Measurements from ENCODE around the gene NSD1.

The NSD1 gene

DNA sequence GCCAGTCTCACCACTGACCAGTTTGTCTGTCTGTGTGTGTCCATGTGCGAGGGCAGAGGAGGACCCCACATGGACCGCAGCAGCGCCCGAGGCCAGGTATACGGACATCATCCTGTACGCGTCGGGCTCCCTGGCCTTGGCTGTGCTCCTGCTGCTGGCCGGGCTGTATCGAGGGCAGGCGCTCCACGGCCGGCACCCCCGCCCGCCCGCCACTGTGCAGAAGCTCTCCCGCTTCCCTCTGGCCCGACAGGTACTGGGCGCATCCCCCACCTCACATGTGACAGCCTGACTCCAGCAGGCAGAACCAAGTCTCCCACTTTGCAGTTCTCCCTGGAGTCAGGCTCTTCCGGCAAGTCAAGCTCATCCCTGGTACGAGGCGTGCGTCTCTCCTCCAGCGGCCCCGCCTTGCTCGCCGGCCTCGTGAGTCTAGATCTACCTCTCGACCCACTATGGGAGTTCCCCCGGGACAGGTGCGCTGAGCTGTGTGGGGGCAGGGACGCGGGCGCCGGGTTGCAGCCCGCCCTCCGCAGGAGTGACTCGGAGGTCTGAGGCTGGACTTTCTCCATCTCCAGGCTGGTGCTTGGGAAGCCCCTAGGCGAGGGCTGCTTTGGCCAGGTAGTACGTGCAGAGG is 40.4 kb upstream of the NSD1 start:
- peaks cover 9% of the 10 kb centered on the region for H3K79me1 ChIP-seq (replicated peaks; ENCODE audit: low read length, poor library complexity, severe bottlenecking)
- H2BK5ac ChIP-seq (ENCODE audit: low read depth, low read length, poor library complexity, severe bottlenecking), result no peak overlapping the region
- no peak overlapping the region for H3K27ac ChIP-seq (ENCODE audit: low read length, poor library complexity, severe bottlenecking)
- DNase-seq, result no peak
- no peak overlapping the region for H3K4ac ChIP-seq (ENCODE audit: low read depth in 1 of 2, low read length in 2 of 2)
- H3K4me1 ChIP-seq (ENCODE audit: control insufficient read depth, insufficient read depth, low read depth, low read length), result peaks cover 68% of the 10 kb centered on the region
- no peak overlapping the region for H2AFZ ChIP-seq (ENCODE audit: low read depth, low read length)
- H2AK5ac ChIP-seq (ENCODE audit: low read length, severe bottlenecking), result peak overlapping the region; percentile 43
- H2BK15ac ChIP-seq (ENCODE audit: low read depth, poor library complexity, severe bottlenecking), result no peak overlapping the region
- H3K27me3 ChIP-seq (ENCODE audit: control insufficient read depth in 1 of 2, insufficient read depth in 1 of 2, low read length in 2 of 2), result peaks cover 0 to 25% of the 10 kb centered on the region in 2 experiments
- H3K9me3 ChIP-seq (ENCODE audit: control insufficient read depth, low read length), result no peaks in the 10 kb centered on the region
- no peak overlapping the region for H3K4me2 ChIP-seq (ENCODE audit: low read length, poor library complexity, severe bottlenecking)
- H3K4me3 ChIP-seq (ENCODE audit: insufficient read depth in 1 of 2, low read depth in 1 of 2, low read length in 2 of 2), result no peak overlapping the region
- no peak overlapping the region for H3K23ac ChIP-seq (ENCODE audit: low read length in 2 of 2)
- no peak overlapping the region for H4K8ac ChIP-seq (ENCODE audit: low read length)
- no peak overlapping the region for H3K18ac ChIP-seq (ENCODE audit: low read depth in 1 of 2, low read length in 2 of 2)
- no peak overlapping the region for H2BK120ac ChIP-seq (ENCODE audit: low read depth, low read length)
- H3K14ac ChIP-seq (ENCODE audit: low read length in 2 of 2), result no peak overlapping the region
- peak overlapping the region; percentile 31 for H4K91ac ChIP-seq (ENCODE audit: low read length)
- WGBS, result 95% methylated on average over 40 of the region's 40 CpGs
- peaks cover 0 to 82% of the 10 kb centered on the region in 2 experiments for H3K36me3 ChIP-seq (ENCODE audit: control insufficient read depth in 1 of 2, insufficient read depth in 2 of 2, low read depth in 1 of 2, low read length in 2 of 2)
- H3K9ac ChIP-seq (ENCODE audit: low read length), result no peak overlapping the region
- no peak overlapping the region for H2BK12ac ChIP-seq (ENCODE audit: low read length in 2 of 2)

DNA sequence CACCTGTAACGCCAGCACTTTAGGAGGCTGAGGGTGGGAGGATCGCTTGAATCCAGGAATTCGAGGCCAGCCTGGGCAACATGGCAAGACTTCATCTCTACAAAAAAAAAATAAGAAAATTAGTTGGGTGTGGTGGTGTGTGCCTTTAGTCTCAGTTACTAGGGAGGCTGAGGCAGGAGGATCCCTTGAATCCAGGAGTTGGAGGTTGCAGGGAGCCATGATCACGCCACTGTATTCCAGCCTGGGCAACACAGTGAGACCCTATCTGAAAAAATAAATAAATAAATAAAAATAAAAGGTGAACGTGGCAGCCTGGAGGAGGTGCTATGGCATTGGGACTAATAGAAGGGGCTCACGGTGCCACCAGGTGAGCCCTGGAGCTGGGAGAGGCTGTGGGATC is 39.8 kb upstream of the NSD1 start:
- H3K4ac ChIP-seq (ENCODE audit: low read depth in 1 of 2, low read length in 2 of 2), result no peak overlapping the region

DNA sequence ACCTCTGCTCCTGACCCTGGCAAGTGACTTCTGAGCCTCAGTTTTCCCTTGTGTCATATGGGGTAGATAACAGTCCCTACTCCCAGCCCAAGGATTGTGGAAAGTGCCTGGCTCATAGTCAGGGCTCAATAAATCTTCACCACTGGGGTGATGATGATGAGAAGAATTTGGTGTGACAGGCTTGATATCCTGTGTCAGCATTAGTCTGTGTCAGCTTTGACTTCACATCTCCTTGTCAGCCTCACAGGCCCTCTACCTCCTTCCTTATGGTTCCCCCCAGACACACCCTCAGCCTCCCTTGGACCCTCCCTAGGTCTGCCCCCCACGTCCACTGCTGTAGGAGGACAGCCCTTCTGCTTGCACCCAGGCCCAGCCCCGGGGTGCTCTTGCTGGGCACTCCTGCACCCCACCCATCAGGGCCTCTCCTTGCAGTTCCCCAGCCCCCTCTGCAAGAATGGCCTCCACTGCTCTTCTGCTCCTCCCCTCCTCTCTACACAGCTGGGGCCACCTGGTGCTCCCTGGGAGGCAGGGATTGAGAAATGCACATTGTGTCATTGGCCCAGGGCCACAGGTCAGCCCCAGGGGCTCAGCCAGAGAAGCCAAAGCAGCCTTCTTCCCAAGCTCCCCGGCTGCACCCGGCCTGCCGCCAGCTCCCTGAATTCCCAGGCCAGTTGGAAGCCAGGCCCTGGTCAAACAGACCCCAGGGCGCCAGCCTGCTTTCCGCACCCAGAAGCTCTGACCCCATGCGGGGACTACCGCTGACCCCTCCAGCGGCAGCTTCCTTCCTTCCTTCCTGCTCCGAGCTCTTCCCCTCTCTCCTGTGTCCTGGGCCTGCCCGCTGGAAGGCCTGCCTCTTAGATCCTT is 39.1 kb upstream of the NSD1 start:
- H3K23ac ChIP-seq (ENCODE audit: low read length in 2 of 2), result no peak overlapping the region
- H3K36me3 ChIP-seq (ENCODE audit: control insufficient read depth in 1 of 2, insufficient read depth in 2 of 2, low read depth in 1 of 2, low read length in 2 of 2), result peaks cover 0 to 84% of the 10 kb centered on the region in 2 experiments
- peak; percentile 92 for DNase-seq
- H2BK15ac ChIP-seq (ENCODE audit: low read depth, poor library complexity, severe bottlenecking), result peak overlapping the region; percentile 37
- peaks cover 9% of the 10 kb centered on the region for H3K79me1 ChIP-seq (replicated peaks; ENCODE audit: low read length, poor library complexity, severe bottlenecking)
- no peak overlapping the region for H3K9ac ChIP-seq (ENCODE audit: low read length)
- H2BK120ac ChIP-seq (ENCODE audit: low read depth, low read length), result peak overlapping the region; percentile 35
- H3K27ac ChIP-seq (ENCODE audit: low read length, poor library complexity, severe bottlenecking), result peak overlapping the region; percentile 74
- no peak overlapping the region for H3K4me3 ChIP-seq (ENCODE audit: insufficient read depth in 1 of 2, low read depth in 1 of 2, low read length in 2 of 2)
- H4K8ac ChIP-seq (ENCODE audit: low read length), result no peak overlapping the region
- peak overlapping the region; percentile 74 for H2AK5ac ChIP-seq (ENCODE audit: low read length, severe bottlenecking)
- peaks cover 0 to 25% of the 10 kb centered on the region in 2 experiments for H3K27me3 ChIP-seq (ENCODE audit: control insufficient read depth in 1 of 2, insufficient read depth in 1 of 2, low read length in 2 of 2)
- H4K91ac ChIP-seq (ENCODE audit: low read length), result peak overlapping the region; percentile 52
- peak overlapping the region in 1 of 2 experiments; percentile 85 for H3K14ac ChIP-seq (ENCODE audit: low read length in 2 of 2)
- no peaks in the 10 kb centered on the region for H3K9me3 ChIP-seq (ENCODE audit: control insufficient read depth, low read length)
- no peak overlapping the region for H2AFZ ChIP-seq (ENCODE audit: low read depth, low read length)
- peak overlapping the region in 1 of 2 experiments; percentile 86 for H3K18ac ChIP-seq (ENCODE audit: low read depth in 1 of 2, low read length in 2 of 2)
- 52% methylated on average over 12 of the region's 12 CpGs for WGBS
- peaks cover 70% of the 10 kb centered on the region for H3K4me1 ChIP-seq (ENCODE audit: control insufficient read depth, insufficient read depth, low read depth, low read length)
- no peak overlapping the region for H3K4ac ChIP-seq (ENCODE audit: low read depth in 1 of 2, low read length in 2 of 2)
- peak overlapping the region; percentile 24 for H3K4me2 ChIP-seq (ENCODE audit: low read length, poor library complexity, severe bottlenecking)
- H2BK5ac ChIP-seq (ENCODE audit: low read depth, low read length, poor library complexity, severe bottlenecking), result no peak overlapping the region
- peak overlapping the region in 1 of 2 experiments; percentile 79 for H2BK12ac ChIP-seq (ENCODE audit: low read length in 2 of 2)

More for the DNA sequence above, 39.8 kb upstream of the NSD1 start:
- Histone ChIP-seq H3K36me3 (ENCODE audit: control insufficient read depth in 1 of 2, insufficient read depth in 2 of 2, low read depth in 1 of 2, low read length in 2 of 2) (peaks cover 0 to 85% of the 10 kb centered on the region in 2 experiments), H3K9ac (ENCODE audit: low read length) (no peak overlapping the region), H3K27me3 (ENCODE audit: control insufficient read depth in 1 of 2, insufficient read depth in 1 of 2, low read length in 2 of 2) (peaks cover 0 to 25% of the 10 kb centered on the region in 2 experiments), H3K79me1 (replicated peaks; ENCODE audit: low read length, poor library complexity, severe bottlenecking) (peaks cover 9% of the 10 kb centered on the region), H4K8ac (ENCODE audit: low read length) (no peak overlapping the region), H3K4me3 (ENCODE audit: insufficient read depth in 1 of 2, low read depth in 1 of 2, low read length in 2 of 2) (no peak overlapping the region), H3K18ac (ENCODE audit: low read depth in 1 of 2, low read length in 2 of 2) (no peak overlapping the region), H3K4me1 (ENCODE audit: control insufficient read depth, insufficient read depth, low read depth, low read length) (peaks cover 69% of the 10 kb centered on the region), H2BK120ac (ENCODE audit: low read depth, low read length) (peak overlapping the region; percentile 35), H3K27ac (ENCODE audit: low read length, poor library complexity, severe bottlenecking) (peak overlapping the region; percentile 74), H3K4me2 (ENCODE audit: low read length, poor library complexity, severe bottlenecking) (no peak overlapping the region), H3K14ac (ENCODE audit: low read length in 2 of 2) (no peak overlapping the region), H2AFZ (ENCODE audit: low read depth, low read length) (no peak overlapping the region), H3K9me3 (ENCODE audit: control insufficient read depth, low read length) (no peaks in the 10 kb centered on the region), H2BK12ac (ENCODE audit: low read length in 2 of 2) (no peak overlapping the region), H3K23ac (ENCODE audit: low read length in 2 of 2) (no peak overlapping the region), H4K91ac (ENCODE audit: low read length) (no peak overlapping the region), H2BK5ac (ENCODE audit: low read depth, low read length, poor library complexity, severe bottlenecking) (no peak overlapping the region), H2AK5ac (ENCODE audit: low read length, severe bottlenecking) (peak overlapping the region; percentile 43), H2BK15ac (ENCODE audit: low read depth, poor library complexity, severe bottlenecking) (no peak overlapping the region)
- 97% methylated on average over 3 of the region's 6 CpGs for WGBS
- no peak for DNase-seq

DNA sequence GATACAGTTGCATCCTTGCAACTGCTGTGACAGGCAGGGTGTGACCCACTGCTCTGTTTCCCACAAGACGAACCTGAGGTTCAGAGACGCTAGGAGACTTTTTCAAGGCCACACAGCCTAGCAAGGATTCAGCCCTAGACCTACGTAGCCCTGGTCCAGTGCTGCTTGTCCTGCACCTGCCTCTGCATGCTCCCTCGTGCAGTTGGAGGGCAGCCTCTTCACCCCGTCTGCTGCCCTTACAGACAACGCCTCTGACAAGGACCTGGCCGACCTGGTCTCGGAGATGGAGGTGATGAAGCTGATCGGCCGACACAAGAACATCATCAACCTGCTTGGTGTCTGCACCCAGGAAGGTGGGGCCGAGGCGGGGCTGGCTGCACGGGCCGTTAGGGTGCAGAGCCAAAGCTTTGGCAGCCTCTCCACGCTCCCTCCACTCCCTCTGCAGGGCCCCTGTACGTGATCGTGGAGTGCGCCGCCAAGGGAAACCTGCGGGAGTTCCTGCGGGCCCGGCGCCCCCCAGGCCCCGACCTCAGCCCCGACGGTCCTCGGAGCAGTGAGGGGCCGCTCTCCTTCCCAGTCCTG is 38.4 kb upstream of the NSD1 start:
- H3K27ac ChIP-seq (ENCODE audit: low read length, poor library complexity, severe bottlenecking), result peak overlapping the region; percentile 74
- H3K9me3 ChIP-seq (ENCODE audit: control insufficient read depth, low read length), result no peaks in the 10 kb centered on the region
- H3K14ac ChIP-seq (ENCODE audit: low read length in 2 of 2), result peak overlapping the region in 1 of 2 experiments; percentile 78
- H3K4me1 ChIP-seq (ENCODE audit: control insufficient read depth, insufficient read depth, low read depth, low read length), result peaks cover 66% of the 10 kb centered on the region
- H3K36me3 ChIP-seq (ENCODE audit: control insufficient read depth in 1 of 2, insufficient read depth in 2 of 2, low read depth in 1 of 2, low read length in 2 of 2), result peaks cover 0 to 76% of the 10 kb centered on the region in 2 experiments
- H2BK120ac ChIP-seq (ENCODE audit: low read depth, low read length), result peak overlapping the region; percentile 27
- H2BK12ac ChIP-seq (ENCODE audit: low read length in 2 of 2), result peak overlapping the region; percentile 51 to 79
- H2AK5ac ChIP-seq (ENCODE audit: low read length, severe bottlenecking), result peak overlapping the region; percentile 38
- no peak for DNase-seq
- peak overlapping the region; percentile 26 for H2BK5ac ChIP-seq (ENCODE audit: low read depth, low read length, poor library complexity, severe bottlenecking)
- H3K23ac ChIP-seq (ENCODE audit: low read length in 2 of 2), result no peak overlapping the region
- H3K9ac ChIP-seq (ENCODE audit: low read length), result no peak overlapping the region
- H3K27me3 ChIP-seq (ENCODE audit: control insufficient read depth in 1 of 2, insufficient read depth in 1 of 2, low read length in 2 of 2), result peaks cover 0 to 23% of the 10 kb centered on the region in 2 experiments
- H2BK15ac ChIP-seq (ENCODE audit: low read depth, poor library complexity, severe bottlenecking), result no peak overlapping the region
- 90% methylated on average over 28 of the region's 28 CpGs for WGBS
- H3K18ac ChIP-seq (ENCODE audit: low read depth in 1 of 2, low read length in 2 of 2), result peak overlapping the region; percentile 26 to 86
- no peak overlapping the region for H3K4me3 ChIP-seq (ENCODE audit: insufficient read depth in 1 of 2, low read depth in 1 of 2, low read length in 2 of 2)
- peak overlapping the region; percentile 45 for H4K8ac ChIP-seq (ENCODE audit: low read length)
- H2AFZ ChIP-seq (ENCODE audit: low read depth, low read length), result no peak overlapping the region
- peak overlapping the region; percentile 23 for H4K91ac ChIP-seq (ENCODE audit: low read length)
- peaks cover 9% of the 10 kb centered on the region for H3K79me1 ChIP-seq (replicated peaks; ENCODE audit: low read length, poor library complexity, severe bottlenecking)
- peak overlapping the region; percentile 16 to 24 for H3K4ac ChIP-seq (ENCODE audit: low read depth in 1 of 2, low read length in 2 of 2)
- H3K4me2 ChIP-seq (ENCODE audit: low read length, poor library complexity, severe bottlenecking), result no peak overlapping the region
